HL-60/S4 treated with phorbol 12-myristate 13-acetate at 8.2 ng/mL for 4 days and 3 days (cell line): ENCODE measurements around the gene RHO.

ENCODE experiments used
- in situ Hi-C: fragments of 300-500 bp; cut with MboI; formaldehyde crosslinking; loops from 2 replicates; pipeline ENCODE4 v1.15.0; 2022; ENCODE audit warnings: low sequenced_read_pairs

The RHO gene

GRCh38 chr3:129518581-129518980, 9.9 kb upstream of the RHO start:
- in situ Hi-C loops: no loop called here

GRCh38 chr3:129519449-129519848, 9.0 kb upstream of the RHO start:
- in situ Hi-C loops: no loop called here

GRCh38 chr3:129519896-129520715, 8.3 kb upstream of the RHO start:
- in situ Hi-C loops: no loop called here

GRCh38 chr3:129520960-129521359, 7.5 kb upstream of the RHO start:
- in situ Hi-C loops: no loop called here

GRCh38 chr3:129521611-129522010, 6.8 kb upstream of the RHO start:
- in situ Hi-C loops: no loop called here

GRCh38 chr3:129522953-129523352, 5.5 kb upstream of the RHO start:
- in situ Hi-C loops: no loop called here

- in situ Hi-C loops: no loop called here
Observed at GRCh38 chr3:129524081-129524480, 4.4 kb upstream of the RHO start.

GRCh38 chr3:129525341-129525968, 3.0 kb upstream of the RHO start:
- in situ Hi-C loops: no loop called here

GRCh38 chr3:129526121-129526900, 2.1 kb upstream of the RHO start:
- in situ Hi-C loops: no loop called here

GRCh38 chr3:129527262-129527661, 1.2 kb upstream of the RHO start:
- in situ Hi-C loops: no loop called here

GRCh38 chr3:129529436-129530210, 1.2 kb downstream of the RHO start:
- in situ Hi-C loops: no loop called here

GRCh38 chr3:129530251-129530791, 1.9 kb downstream of the RHO start:
- in situ Hi-C loops: no loop called here

- in situ Hi-C loops: no loop called here
Observed at GRCh38 chr3:129530821-129531220, 2.4 kb downstream of the RHO start.

- in situ Hi-C loops: no loop called here
Observed at GRCh38 chr3:129531699-129532098, 3.3 kb downstream of the RHO start.

- in situ Hi-C loops: no loop called here
Observed at GRCh38 chr3:129532261-129532660, 3.8 kb downstream of the RHO start.

- in situ Hi-C loops: no loop called here
Observed at GRCh38 chr3:129533406-129533805, 5.0 kb downstream of the RHO start.

- in situ Hi-C loops: no loop called here
Observed at GRCh38 chr3:129534428-129535027, 6.1 kb downstream of the RHO start.

GRCh38 chr3:129535075-129535474, 6.6 kb downstream of the RHO start:
- in situ Hi-C loops: no loop called here

GRCh38 chr3:129536374-129536667, 7.9 kb downstream of the RHO start:
- in situ Hi-C loops: no loop called here

- in situ Hi-C loops: no loop called here
Observed at GRCh38 chr3:129536804-129537203, 8.4 kb downstream of the RHO start.

- in situ Hi-C loops: no loop called here
Observed at GRCh38 chr3:129539206-129539605, 10.8 kb downstream of the RHO start.
